GM18505 (cell line): ENCODE results near the gene ASIP.

ENCODE experiments used
- ATAC-seq: cut with Tn5 transposase; IDR thresholded peaks from one replicate; pipeline ENCODE4 v1.9.1; 2021; ENCODE audit not compliant: unreplicated experiment
- POLR2A ChIP-seq: IDR thresholded peaks from 4 replicates; pipeline ENCODE4 v1.6.1; 2011; ENCODE audit warnings: borderline replicate concordance; ENCODE audit not compliant: insufficient read depth, insufficient read length; ENCODE audit errors: extremely low read depth

The ASIP gene

DNA sequence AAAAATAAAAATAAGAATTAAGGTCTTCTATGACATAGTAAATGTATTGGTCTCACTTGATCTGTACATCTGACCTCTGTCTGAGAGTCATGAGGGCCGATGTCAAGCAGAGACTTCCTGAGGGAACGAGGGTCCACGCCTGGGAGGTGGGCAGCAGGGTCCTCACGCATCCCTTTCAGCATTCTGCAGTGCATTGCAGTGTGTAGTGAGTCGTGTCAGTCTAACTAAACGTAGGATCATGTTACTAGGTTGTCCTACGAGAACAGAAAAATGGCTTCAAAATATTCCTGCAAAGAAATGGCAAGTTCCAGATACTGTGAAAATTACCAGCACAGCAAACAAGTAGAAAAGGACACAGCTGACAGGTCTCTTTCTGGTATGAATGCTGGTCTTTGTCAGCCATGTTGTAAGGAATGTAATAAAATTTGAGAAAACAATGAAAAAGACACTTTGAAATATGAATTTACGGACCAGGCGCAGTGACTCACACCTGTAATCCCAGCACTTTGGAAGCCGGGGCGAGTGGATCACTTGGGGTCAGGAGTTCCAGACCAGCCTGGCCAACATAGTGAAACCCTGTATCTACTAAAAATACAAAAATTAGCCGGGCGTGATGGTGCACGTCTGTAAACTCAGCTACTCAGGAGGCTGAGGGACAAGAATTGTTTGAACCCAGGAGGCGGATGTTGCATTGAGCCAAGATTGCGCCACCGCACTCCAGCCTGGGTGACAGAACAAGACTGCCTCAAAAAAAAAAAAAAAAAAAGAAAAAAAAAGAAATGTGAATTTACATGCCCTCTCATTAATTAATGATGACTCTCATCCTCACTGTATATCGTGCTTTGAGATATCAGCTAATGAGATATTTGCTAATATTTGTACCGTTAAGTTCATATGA is 64.4 kb downstream of the ASIP start:
- ATAC-seq: no peak

DNA sequence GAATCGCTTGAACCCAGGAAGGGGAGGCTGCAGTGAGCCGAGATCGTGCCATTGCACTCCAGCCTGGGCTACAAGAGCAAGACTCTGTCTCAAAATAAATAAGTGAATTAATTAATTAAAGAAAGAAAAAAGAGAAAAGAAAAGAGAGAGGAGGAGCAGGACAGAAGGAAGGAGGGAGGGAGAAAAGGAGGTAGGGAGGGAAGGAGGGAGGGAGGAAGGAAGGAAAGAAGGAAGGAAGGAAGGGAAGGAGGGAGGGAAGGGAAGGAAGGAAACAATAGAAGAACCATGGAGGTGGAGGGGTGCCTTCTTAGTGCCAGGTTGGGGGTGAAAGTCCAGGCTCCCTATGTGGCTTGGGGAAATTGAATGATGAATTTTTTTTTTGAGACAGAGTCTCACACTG is 68.5 kb downstream of the ASIP start:
- no peak for ATAC-seq
- no peak for TF ChIP-seq POLR2A

More for the DNA sequence above, 64.4 kb downstream of the ASIP start:
- no peak for TF ChIP-seq POLR2A

DNA sequence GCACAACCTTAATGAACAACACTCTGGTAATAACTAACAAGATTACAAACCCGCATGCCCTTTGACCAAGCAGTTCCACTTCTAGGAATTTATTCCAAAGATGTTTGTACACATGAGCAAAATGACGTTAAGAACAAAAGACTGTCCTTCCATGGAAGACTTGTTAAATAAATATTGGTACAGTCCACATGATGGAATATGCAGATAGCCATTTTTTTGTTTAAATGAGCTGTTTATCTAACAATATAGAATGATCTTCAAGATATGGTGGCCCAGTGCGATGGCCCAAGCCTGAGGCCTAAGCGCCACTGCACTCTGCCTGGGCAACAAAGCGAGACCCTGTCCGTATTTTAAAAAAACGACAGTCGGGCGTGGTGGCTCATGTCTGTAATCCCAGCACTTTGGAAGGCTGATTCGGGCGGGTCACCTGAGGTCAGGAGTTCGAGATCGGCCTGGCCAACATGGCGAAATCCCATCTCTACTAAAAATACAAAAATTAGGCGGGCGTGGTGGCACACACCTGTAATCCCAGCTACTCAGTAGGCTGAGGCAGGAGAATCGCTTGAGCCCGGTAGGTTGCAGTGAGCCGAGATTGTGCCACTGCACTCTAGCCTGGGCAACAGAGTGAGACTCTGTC is 69.4 kb downstream of the ASIP start:
- no peak for ATAC-seq

DNA sequence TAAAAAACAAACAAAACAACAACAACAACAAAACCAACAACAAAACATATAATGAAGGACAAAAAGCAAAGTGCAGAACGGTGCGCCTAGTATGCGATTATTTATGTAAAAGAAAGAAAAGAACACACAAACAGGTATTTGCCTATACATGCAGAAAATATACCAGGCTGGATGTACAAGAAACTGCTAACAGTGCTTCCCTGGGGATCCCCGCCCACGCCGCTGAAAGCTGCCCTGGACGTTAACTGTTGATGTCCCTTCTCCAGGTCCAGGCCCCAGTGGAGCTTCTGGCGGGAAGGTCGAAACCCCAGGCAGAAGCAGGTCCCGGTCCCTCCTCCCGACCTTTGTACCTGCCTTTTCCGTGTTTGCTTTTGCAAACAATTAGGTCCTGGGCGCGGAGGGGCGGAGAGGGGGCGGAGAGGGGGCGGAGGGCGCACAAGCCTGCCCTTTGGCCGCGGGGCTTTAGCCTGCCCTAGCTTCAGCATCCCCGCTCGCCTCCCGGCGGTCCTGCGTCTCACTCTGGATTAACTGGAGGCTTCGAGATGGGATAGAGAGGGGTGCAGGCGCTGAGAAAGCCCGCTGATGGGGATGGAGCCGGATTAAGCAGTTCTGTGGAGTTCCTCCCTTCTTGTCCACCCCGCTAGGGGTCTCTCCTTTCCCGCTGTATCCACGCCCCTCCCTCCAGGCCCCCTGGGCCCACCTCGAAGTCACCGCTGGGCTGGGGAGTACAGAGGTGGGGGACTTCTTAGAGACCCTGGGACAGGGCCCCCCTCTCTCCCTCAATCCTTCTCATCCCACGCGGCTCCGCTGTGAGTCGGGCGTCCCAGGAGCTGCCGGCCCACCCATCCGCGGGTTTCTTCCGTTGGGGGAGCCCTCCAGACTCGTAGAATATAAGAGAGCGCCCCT is 70.1 kb downstream of the ASIP start:
- TF ChIP-seq POLR2A: no peak
- no peak for ATAC-seq

More for the DNA sequence above, 69.4 kb downstream of the ASIP start:
- TF ChIP-seq POLR2A: no peak

DNA sequence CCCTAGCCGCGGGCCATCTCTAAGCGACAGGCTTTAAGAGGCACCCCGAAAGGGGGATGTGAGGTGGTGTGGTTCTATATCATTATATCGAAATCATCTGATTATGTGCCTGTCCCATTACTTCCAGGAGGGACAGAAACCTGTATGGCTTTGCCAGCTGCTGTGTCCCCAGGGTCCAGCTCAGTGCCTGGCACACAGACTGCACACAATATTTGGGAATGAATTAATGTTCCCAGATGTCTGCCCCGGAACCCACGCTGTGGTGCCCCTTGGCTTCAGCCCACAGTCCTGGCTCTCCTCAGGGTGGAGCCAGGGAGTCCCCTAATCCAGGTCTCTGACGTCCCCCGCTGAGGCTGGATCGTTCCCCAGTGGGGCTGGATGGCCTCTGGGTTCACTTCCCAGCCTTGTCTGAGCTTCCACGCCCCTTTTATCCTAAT is 70.8 kb downstream of the ASIP start:
- no peak for ATAC-seq
- TF ChIP-seq POLR2A: no peak

DNA sequence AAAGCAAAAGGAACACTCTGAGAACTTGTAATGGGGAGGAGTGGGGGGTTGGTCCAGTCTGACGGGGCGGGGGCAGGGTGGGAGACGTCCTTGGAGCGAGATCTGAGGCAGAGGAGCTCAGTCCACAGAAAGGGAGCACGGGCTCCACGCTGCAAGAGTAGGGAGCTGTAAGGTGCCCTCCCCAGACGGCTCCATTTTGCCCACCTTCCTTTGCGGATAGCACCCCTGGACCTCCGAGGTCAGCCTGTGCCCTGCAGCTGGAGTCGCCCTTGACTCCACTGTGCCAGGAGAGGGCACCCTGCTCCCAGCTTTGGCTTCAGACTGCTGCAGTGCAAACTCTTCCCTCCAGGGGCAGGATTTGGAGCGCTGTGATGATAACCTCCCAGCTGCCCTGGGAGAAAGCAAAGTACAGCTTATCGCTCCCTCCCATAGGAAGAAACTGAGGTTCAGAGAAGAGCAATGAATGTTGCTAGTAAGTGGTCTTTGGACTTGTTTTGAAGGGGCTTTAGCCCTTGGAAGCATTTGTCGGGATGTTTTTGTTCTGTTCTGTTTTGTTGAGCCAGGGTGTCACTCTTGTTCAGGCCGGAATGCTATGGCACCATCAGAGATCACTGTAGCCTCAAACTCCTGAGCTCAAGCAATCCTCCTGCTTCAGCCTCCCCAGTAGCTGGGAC is 71.5 kb downstream of the ASIP start:
- ATAC-seq: peak; percentile 69
- no peak for TF ChIP-seq POLR2A

DNA sequence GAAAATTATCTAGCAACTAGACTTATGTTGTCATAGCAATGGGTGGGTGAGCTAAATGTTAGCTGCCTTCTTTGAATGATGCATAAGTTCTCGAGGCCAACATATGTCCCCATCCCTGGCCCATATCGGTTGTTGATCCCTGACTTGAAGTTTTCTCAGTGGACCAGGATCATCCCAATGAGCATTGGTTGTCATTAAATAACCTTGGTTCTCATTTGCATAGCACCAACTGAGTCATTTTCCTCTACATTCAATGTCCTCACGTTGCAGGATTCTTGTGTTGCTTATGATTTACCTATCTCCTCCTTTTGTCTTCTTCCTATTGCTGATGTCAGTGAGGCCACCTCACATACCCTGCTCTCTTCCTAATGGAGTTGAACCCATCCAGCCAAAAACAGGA is 74.0 kb downstream of the ASIP start:
- TF ChIP-seq POLR2A: no peak
- ATAC-seq: no peak

DNA sequence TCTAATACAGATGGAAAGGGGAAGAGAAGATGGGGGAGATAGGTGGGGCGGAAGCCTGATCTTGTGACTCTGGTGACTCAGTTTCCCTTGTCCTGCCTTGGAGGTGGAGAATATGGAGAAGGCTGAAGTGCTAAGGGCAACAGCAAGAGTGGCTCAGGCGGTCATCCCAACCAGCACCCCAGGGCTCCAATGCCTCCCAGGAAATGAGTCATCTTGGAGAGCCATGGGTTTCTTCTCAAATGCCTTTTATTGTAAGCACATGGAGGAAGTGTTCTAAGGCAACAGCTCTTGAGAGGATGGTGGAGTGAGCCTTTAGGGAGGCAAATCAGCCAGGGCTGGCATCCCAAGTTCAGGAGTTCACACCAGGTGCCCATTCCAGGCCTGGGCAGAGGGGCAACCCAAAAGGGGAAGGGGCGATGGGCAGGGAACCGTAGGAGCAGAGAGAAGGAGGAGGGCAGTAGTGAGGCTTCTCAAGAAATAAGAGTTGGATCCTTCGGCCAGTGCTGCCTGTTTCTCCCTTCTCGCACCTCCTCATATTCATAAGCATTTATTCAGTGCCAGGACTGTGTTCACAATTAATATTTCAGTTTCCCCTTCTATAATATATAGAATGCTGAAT is 75.1 kb downstream of the ASIP start:
- no peak for TF ChIP-seq POLR2A
- no peak for ATAC-seq
